ENCODE data around the gene RAPGEF6.

- TF ChIP-seq TAF1 (IDR thresholded peaks at IDR 0.05; ENCODE audit: low read depth) = no peak
- TF ChIP-seq EP300 (conservative IDR thresholded peaks at IDR 0.05; ENCODE audit: poor library complexity, severe bottlenecking) = no peak
- TF ChIP-seq EZH2 (IDR thresholded peaks at IDR 0.05; ENCODE audit: borderline replicate concordance, insufficient read depth, low read length, poor library complexity, severe bottlenecking) = no peak
- no peak for TF ChIP-seq CTCF (IDR thresholded peaks at IDR 0.05; ENCODE audit: poor library complexity, severe bottlenecking)
- TF ChIP-seq RAD21 (conservative IDR thresholded peaks at IDR 0.05) = no peak
Observed at GRCh38 chr5:131575660-131576227, 59.3 kb downstream of the RAPGEF6 start.

Measured in neural cell (in vitro differentiated cells).